ENCODE measurements around the gene MYO18A.
"Not testable (repeated sequence)": the region's sequence is repeated elsewhere in the genome, so short reads cannot be mapped to it uniquely, and the experiment has no call there.

Gene MYO18A

GRCh38 chr17:29180034-29180787, at the start of gene MYO18A:
TSS of gene MYO18A (minus strand) at chr17:29180398. CDS start at chr17:29166940, 13,458 bp downstream.
- peaks cover 7% of the 10 kb centered on the region for H3K36me3 Mint-ChIP-seq (ENCODE audit: low read depth)
- H3K27me3 Mint-ChIP-seq, result peaks cover 11% of the 10 kb centered on the region
- H3K4me3 Mint-ChIP-seq, result peak within 1 kb of the TSS; percentile 78
- H3K9me3 Mint-ChIP-seq, result no peaks in the 10 kb centered on the region
- H3K27ac Mint-ChIP-seq, result peak within 1 kb of the TSS; percentile 84
- intact Hi-C loops (cut with micrococcal nuclease), result loop anchor here (1.0 kb wide), 1 partner anchor 31 kb away; no protein-coding TSS in a partner anchor
- H3K4me1 Mint-ChIP-seq (ENCODE audit: low read depth), result peaks cover 58% of the 10 kb centered on the region

- Mint-ChIP-seq H3K4me1 (ENCODE audit: low read depth) (peaks cover 7% of the 10 kb centered on the region), H3K36me3 (ENCODE audit: low read depth) (no peaks in the 10 kb centered on the region), H3K9me3 (no peaks in the 10 kb centered on the region), H3K4me3 (no peak overlapping the region), H3K27me3 (no peaks in the 10 kb centered on the region), H3K27ac (no peak overlapping the region)
- intact Hi-C loops (cut with micrococcal nuclease), result no loop called here
These were observed 45.2 kb upstream of the MYO18A start for GRCh38 chr17:29225396-29225795.

GRCh38 chr17:29221338-29221737, 41.1 kb upstream of the MYO18A start:
- intact Hi-C loops (cut with micrococcal nuclease); H3K9me3 Mint-ChIP-seq: not testable (repeated sequence)

GRCh38 chr17:29219378-29220047, 39.3 kb upstream of the MYO18A start:
- Mint-ChIP-seq H3K36me3 (ENCODE audit: low read depth) (no peaks in the 10 kb centered on the region), H3K27ac (no peak overlapping the region), H3K9me3 (no peaks in the 10 kb centered on the region), H3K4me3 (no peak overlapping the region), H3K4me1 (ENCODE audit: low read depth) (peaks cover 40% of the 10 kb centered on the region), H3K27me3 (no peaks in the 10 kb centered on the region)
- intact Hi-C loops (cut with micrococcal nuclease), result loop anchor here (2.0 kb wide), 1 partner anchor 71 kb away; no protein-coding TSS in a partner anchor

More at GRCh38 chr17:29221338-29221737, 41.1 kb upstream of the MYO18A start:
- H3K27me3 Mint-ChIP-seq; H3K36me3 Mint-ChIP-seq (ENCODE audit: low read depth); H3K4me3 Mint-ChIP-seq; H3K27ac Mint-ChIP-seq: not testable (repeated sequence)
- peaks cover 30% of the 10 kb centered on the region for H3K4me1 Mint-ChIP-seq (ENCODE audit: low read depth)

GRCh38 chr17:29216856-29217255, 36.7 kb upstream of the MYO18A start:
- intact Hi-C loops (cut with micrococcal nuclease), result no loop called here

GRCh38 chr17:29216181-29216580, 36.0 kb upstream of the MYO18A start:
- intact Hi-C loops (cut with micrococcal nuclease), result no loop called here
- no peaks in the 10 kb centered on the region for H3K36me3 Mint-ChIP-seq (ENCODE audit: low read depth)

More at GRCh38 chr17:29216856-29217255, 36.7 kb upstream of the MYO18A start:
- Mint-ChIP-seq H3K4me3 (no peak overlapping the region), H3K9me3 (no peaks in the 10 kb centered on the region), H3K36me3 (ENCODE audit: low read depth) (no peaks in the 10 kb centered on the region), H3K4me1 (ENCODE audit: low read depth) (peaks cover 55% of the 10 kb centered on the region), H3K27ac (no peak overlapping the region), H3K27me3 (no peaks in the 10 kb centered on the region)

GRCh38 chr17:29215717-29216116, 35.5 kb upstream of the MYO18A start:
- H3K27ac Mint-ChIP-seq, result peak overlapping the region; percentile 88
- no peaks in the 10 kb centered on the region for H3K36me3 Mint-ChIP-seq (ENCODE audit: low read depth)
- peaks cover 63% of the 10 kb centered on the region for H3K4me1 Mint-ChIP-seq (ENCODE audit: low read depth)
- H3K9me3 Mint-ChIP-seq, result no peaks in the 10 kb centered on the region
- no peak overlapping the region for H3K4me3 Mint-ChIP-seq
- intact Hi-C loops (cut with micrococcal nuclease), result no loop called here
- H3K27me3 Mint-ChIP-seq, result no peaks in the 10 kb centered on the region

More at GRCh38 chr17:29216181-29216580, 36.0 kb upstream of the MYO18A start:
- H3K4me3 Mint-ChIP-seq, result no peak overlapping the region
- H3K27ac Mint-ChIP-seq, result peak overlapping the region; percentile 88
- H3K4me1 Mint-ChIP-seq (ENCODE audit: low read depth), result peaks cover 62% of the 10 kb centered on the region
- no peaks in the 10 kb centered on the region for H3K9me3 Mint-ChIP-seq
- H3K27me3 Mint-ChIP-seq, result no peaks in the 10 kb centered on the region

- Mint-ChIP-seq H3K4me3 (no peak overlapping the region), H3K27me3 (no peaks in the 10 kb centered on the region), H3K36me3 (ENCODE audit: low read depth) (no peaks in the 10 kb centered on the region), H3K27ac (peak overlapping the region; percentile 88), H3K4me1 (ENCODE audit: low read depth) (peaks cover 67% of the 10 kb centered on the region), H3K9me3 (no peaks in the 10 kb centered on the region)
- intact Hi-C loops (cut with micrococcal nuclease), result no loop called here
These were observed 35.0 kb upstream of the MYO18A start for GRCh38 chr17:29215174-29215573.

- Mint-ChIP-seq H3K27me3 (no peaks in the 10 kb centered on the region), H3K9me3 (no peaks in the 10 kb centered on the region), H3K4me1 (ENCODE audit: low read depth) (peaks cover 68% of the 10 kb centered on the region), H3K27ac (peak overlapping the region; percentile 88), H3K36me3 (ENCODE audit: low read depth) (no peaks in the 10 kb centered on the region), H3K4me3 (no peak overlapping the region)
- intact Hi-C loops (cut with micrococcal nuclease), result loop anchor here (5.0 kb wide), 2 partner anchors 37 to 78 kb away; partner anchors contain the start of gene NUFIP2
These were observed 34.3 kb upstream of the MYO18A start for GRCh38 chr17:29214215-29215146.

- Mint-ChIP-seq H3K4me3 (peak overlapping the region; percentile 17), H3K27ac (peak overlapping the region; percentile 88), H3K4me1 (ENCODE audit: low read depth) (peaks cover 62% of the 10 kb centered on the region), H3K36me3 (ENCODE audit: low read depth) (no peaks in the 10 kb centered on the region), H3K27me3 (no peaks in the 10 kb centered on the region), H3K9me3 (no peaks in the 10 kb centered on the region)
- intact Hi-C loops (cut with micrococcal nuclease), result loop anchor here (5.0 kb wide), 2 partner anchors 35 to 80 kb away; partner anchors contain the start of gene NUFIP2
These were observed 32.5 kb upstream of the MYO18A start for GRCh38 chr17:29212681-29213121.

GRCh38 chr17:29212094-29212631, 32.0 kb upstream of the MYO18A start:
- Mint-ChIP-seq H3K36me3 (ENCODE audit: low read depth) (no peaks in the 10 kb centered on the region), H3K27me3 (no peaks in the 10 kb centered on the region), H3K27ac (peak overlapping the region; percentile 88), H3K4me3 (no peak overlapping the region), H3K4me1 (ENCODE audit: low read depth) (peaks cover 57% of the 10 kb centered on the region), H3K9me3 (no peaks in the 10 kb centered on the region)
- intact Hi-C loops (cut with micrococcal nuclease), result loop anchor here (5.0 kb wide), 2 partner anchors 35 to 80 kb away; partner anchors contain the start of gene NUFIP2

- no peaks in the 10 kb centered on the region for H3K36me3 Mint-ChIP-seq (ENCODE audit: low read depth)
- H3K27me3 Mint-ChIP-seq, result no peaks in the 10 kb centered on the region
- peaks cover 45% of the 10 kb centered on the region for H3K4me1 Mint-ChIP-seq (ENCODE audit: low read depth)
- intact Hi-C loops (cut with micrococcal nuclease), result loop anchor here (5.0 kb wide), 2 partner anchors 34 to 81 kb away; partner anchors contain the start of gene NUFIP2
- no peaks in the 10 kb centered on the region for H3K9me3 Mint-ChIP-seq
- no peak overlapping the region for H3K4me3 Mint-ChIP-seq
- peak overlapping the region; percentile 88 for H3K27ac Mint-ChIP-seq
These were observed 30.7 kb upstream of the MYO18A start for GRCh38 chr17:29210879-29211278.

GRCh38 chr17:29209073-29209472, 28.9 kb upstream of the MYO18A start:
- no peaks in the 10 kb centered on the region for H3K36me3 Mint-ChIP-seq (ENCODE audit: low read depth)
- intact Hi-C loops (cut with micrococcal nuclease), result no loop called here
- no peak overlapping the region for H3K27ac Mint-ChIP-seq
- peaks cover 48% of the 10 kb centered on the region for H3K4me1 Mint-ChIP-seq (ENCODE audit: low read depth)
- H3K27me3 Mint-ChIP-seq, result peaks cover 2% of the 10 kb centered on the region
- no peaks in the 10 kb centered on the region for H3K9me3 Mint-ChIP-seq
- H3K4me3 Mint-ChIP-seq, result no peak overlapping the region
